RWPE1 (cell line): Measurements from ENCODE around the gene ADCY3.
A peak's percentile ranks its signal among the peaks of the same experiment; 100 is the strongest.

Source experiments
- CTCF ChIA-PET: fragments of 350-600 bp; sonication (Branson Sonifier 250); formaldehyde crosslinking; extraction: SDS; loops from one replicate; lab custom pipeline; 2021; lab: Yijun Ruan, JAX
- POLR2A ChIA-PET: fragments of 400-600 bp; formaldehyde crosslinking; extraction: SDS; loops from one replicate; lab custom pipeline; 2020; ENCODE audit warnings: antibody characterized with exemption; ENCODE audit not compliant: low non-redundant PET; lab: Yijun Ruan, JAX
- DNase-seq: peaks from one replicate; pipeline ENCODE4 v3.0.0; 2012; ENCODE audit warnings: low spot score
- H3K27ac ChIP-seq: fragments of 450-650 bp; 2 replicates; pipeline ENCODE4 v1.5.1; 2017
- TF ChIP-seq, protein P1 (sequence below): fragments of 450-650 bp; conservative IDR thresholded peaks from 2 replicates; pipeline ENCODE4 v1.5.1; 2017; ENCODE audit warnings: low read depth, mild to moderate bottlenecking

Gene ADCY3

DNA sequence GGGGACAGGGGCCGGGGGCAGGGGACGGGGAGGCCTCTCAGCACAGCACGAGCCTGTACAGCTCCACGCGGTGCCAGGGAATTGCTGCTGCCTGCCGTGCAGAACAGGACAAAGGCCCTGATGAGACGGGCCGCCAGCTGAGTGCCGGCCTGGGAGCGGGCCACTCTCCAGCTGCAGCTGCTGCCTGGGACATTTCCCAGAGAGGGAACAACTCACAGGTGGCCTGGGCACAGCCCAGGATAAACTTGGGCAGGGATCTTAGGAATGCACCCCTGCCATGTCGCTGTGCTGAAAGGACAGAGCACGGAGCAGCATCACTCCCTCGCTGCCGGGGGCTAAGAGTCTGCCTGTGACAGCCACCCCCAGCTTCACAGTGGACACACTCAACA is 88.0 kb downstream of the ADCY3 start:
- no peak overlapping the region for H3K27ac ChIP-seq
- POLR2A ChIA-PET, result no interaction called here
- DNase-seq, result no peak
- TF ChIP-seq, protein P1, sequence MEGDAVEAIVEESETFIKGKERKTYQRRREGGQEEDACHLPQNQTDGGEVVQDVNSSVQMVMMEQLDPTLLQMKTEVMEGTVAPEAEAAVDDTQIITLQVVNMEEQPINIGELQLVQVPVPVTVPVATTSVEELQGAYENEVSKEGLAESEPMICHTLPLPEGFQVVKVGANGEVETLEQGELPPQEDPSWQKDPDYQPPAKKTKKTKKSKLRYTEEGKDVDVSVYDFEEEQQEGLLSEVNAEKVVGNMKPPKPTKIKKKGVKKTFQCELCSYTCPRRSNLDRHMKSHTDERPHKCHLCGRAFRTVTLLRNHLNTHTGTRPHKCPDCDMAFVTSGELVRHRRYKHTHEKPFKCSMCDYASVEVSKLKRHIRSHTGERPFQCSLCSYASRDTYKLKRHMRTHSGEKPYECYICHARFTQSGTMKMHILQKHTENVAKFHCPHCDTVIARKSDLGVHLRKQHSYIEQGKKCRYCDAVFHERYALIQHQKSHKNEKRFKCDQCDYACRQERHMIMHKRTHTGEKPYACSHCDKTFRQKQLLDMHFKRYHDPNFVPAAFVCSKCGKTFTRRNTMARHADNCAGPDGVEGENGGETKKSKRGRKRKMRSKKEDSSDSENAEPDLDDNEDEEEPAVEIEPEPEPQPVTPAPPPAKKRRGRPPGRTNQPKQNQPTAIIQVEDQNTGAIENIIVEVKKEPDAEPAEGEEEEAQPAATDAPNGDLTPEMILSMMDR, result no peak
- CTCF ChIA-PET, result no interaction called here

DNA sequence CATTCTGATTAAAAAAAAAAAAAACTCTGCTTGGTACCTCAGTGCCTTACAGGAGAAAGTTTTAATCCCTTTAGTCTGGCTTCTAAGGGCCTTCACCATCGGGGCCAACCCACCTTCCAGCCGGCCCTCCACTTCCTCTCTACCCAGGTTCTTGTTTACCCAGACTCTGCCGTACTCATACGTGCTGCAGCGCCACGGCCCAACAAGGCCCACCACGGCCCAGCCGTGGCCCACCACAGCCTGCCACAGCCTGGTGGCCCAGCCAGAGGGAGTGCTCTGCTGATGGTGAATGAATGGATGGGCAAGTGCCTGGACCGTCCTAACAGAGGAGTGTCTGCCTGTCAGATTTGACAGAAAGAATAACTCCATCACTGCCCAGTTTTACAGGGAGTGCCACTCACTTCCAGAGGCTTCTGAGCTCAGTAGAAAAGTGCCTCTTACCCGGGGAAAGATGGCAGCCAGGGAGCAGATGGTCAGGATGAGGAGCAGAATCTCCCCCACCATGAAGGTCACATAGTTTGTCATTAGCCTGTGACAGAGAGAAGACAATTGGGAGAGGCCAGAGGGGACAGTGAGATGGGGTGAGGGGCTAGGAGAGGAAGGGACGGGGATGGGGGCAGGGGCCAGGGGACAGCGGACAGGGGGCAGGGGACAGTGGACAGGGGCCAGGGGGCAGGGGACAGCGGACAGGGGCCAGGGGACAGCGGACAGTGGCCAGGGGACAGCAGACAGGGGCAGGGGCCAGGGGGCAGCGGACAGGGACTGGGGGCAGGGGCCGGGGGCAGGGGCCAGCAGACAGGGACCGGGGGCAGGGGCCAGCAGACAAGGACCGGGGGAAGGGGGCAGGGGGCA is 88.6 kb downstream of the ADCY3 start:
- CTCF ChIA-PET, result no interaction called here
- POLR2A ChIA-PET, result no interaction called here
- TF ChIP-seq, protein P1, result no peak
- no peak for DNase-seq
- H3K27ac ChIP-seq, result no peak overlapping the region

DNA sequence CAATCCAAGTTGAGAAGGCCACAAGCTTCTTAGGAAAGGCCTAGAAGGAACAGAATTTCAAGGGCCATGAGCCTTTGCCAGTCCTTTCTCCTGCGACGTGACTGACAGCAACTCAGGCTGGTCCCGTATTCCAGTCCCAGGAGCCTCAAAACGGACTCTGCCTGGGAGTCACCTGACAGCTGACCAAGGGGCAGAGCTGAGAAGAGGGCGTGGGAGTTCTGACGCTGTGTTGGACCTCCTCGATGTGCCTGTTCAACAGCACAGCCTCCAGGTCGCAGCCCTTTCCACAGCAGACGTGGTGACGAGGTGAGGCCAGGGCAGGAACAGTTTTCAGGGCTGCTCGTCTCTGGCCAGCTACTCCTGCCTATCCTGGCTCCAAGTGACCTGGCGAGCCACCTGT is 89.3 kb downstream of the ADCY3 start:
- CTCF ChIA-PET, result no interaction called here
- DNase-seq, result no peak
- TF ChIP-seq, protein P1, result no peak
- POLR2A ChIA-PET, result no interaction called here
- H3K27ac ChIP-seq, result 0 out of 2 replicates have a peak overlapping the region, but pooled peaks have one; percentile 4

DNA sequence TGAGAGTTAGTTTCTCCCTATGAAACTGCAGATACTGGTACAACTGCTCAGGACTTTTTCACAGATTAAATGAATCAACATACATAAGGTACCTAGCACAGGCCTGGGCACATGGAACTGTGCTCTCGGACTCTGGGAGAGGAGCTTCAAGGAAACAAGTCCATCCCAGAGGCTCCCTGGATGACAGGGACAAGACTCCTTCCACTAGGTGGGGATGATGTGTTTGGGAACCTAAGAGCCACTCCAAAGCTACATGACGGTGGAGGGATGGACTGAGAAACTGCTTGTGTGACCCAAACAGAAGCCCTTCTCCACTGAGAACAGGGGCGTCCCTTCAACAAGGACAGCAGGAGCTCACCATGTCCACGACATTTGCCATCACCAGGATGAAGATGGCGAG is 89.7 kb downstream of the ADCY3 start:
- ChIA-PET CTCF (interaction anchor here (0.6 kb wide), 1 partner anchor 450 kb away, joined by 4 read pairs; no protein-coding TSS in a partner anchor), POLR2A (no interaction called here)
- TF ChIP-seq, protein P1, result no peak
- H3K27ac ChIP-seq, result peak overlapping the region; percentile 4; the same call in 1 of the 2 replicates
- no peak for DNase-seq

DNA sequence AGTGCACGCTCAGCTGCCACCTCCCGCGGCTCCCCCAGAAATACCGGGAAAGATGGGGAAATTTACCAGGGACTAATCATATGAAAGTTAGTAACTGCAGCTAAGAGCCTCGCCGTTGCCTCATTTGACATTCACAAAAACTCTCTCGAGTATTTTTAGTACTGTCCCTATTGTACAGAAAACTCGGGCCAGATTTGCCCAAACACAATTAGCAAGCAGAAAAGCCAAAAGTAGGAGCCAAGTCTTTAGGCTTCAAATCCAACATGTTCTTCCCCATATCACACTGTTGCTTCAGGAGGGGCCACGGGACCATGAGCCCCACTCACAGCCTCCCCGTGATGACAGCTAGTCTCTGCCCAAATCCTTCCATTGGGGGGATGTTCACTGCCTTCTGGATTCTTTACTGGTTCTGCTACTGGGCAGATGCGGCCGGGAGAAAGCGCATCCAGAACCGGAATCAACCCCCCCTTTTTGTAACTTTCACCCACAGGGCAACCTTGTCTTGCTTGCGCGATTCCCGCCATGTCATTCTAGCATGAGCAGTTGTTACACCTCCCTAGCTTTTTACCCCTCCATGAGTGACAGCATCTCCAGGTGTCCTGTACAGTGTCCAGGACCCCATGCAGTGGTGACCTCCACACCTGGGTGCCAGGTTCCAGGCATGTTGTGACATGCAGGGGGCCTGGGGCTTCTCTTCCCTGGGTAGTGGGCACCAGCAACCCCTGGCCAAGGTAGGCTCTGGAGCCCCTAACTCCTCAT is 91.6 kb downstream of the ADCY3 start:
- ChIA-PET POLR2A (no interaction called here), CTCF (interaction anchor here (0.5 to 2.8 kb wide), 7 partner anchors 10 to 681 kb away, joined by 3 to 22 read pairs (median 6); no protein-coding TSS in a partner anchor)
- peak overlapping the region; percentile 25 for H3K27ac ChIP-seq
- DNase-seq, result no peak
- TF ChIP-seq, protein P1, result no peak

DNA sequence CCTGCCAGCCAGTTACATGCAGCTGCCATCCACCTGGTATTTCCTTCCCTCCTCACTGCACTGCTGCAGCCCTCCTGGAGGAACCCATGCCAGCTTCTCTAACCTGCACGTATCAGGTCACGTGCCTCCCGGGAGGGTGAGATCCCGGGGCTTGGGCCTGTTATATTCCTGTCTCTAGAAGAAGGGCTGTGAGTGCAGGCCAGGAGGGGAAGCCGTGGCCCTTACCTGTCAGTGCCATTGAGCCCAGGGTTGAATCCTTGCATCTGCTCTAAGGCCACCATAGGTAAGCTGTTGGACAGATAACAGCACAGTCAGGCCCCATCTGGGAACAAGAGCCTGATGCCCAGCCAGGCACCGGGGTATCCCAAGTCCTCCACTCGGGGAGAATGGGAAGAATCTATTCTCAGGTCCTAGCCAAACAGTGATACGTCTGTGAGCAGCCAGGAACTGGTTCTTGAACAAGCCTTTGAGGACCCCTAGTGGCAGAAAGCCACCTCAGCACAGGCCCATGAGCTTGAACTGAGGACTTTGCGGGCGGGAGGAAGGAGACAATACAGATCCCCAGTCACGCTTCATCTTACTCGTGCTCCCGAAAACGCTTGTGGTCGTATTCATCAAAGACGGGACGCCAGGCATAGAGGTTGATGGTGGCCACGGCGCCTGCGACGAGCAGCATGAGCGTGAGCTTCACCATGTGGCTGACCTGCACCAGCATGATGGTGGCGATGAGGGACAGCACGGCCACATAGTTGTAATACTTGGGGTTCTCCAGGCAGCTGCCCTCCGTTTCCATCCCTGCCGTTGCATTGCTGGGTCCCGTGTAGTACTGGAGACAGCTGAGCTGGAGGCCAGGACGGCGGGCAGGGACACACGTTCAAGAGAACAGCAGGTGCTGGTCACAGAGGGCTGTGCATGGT is 92.5 kb downstream of the ADCY3 start:
- peak; percentile 81 for DNase-seq
- H3K27ac ChIP-seq, result peak overlapping the region; percentile 25
- TF ChIP-seq, protein P1, result peak; percentile 82
- ChIA-PET POLR2A (no interaction called here), CTCF (interaction anchor here (0.6 to 2.8 kb wide), 11 partner anchors 9 to 1729 kb away, joined by 3 to 22 read pairs (median 3); partner anchors contain the start of genes CENPO and PTRHD1)
